GM12878 (cell line): ENCODE measurements around the gene RPL10A. TPM values are rescaled to one million over a fixed set of nuclear protein-coding genes. Genes with fewer than 3 reads are reported as not detected.

Experiments
- CBX5 ChIP-seq: sonication (generic); IDR thresholded peaks from 2 replicates; pipeline ENCODE4 v1.6.1; 2016; ENCODE audit warnings: low read depth, moderate library complexity, mild to moderate bottlenecking, inconsistent platforms
- CHD2 ChIP-seq: IDR thresholded peaks from 2 replicates; pipeline ENCODE4 v1.6.1; 2011; ENCODE audit warnings: low read depth, low read length, improper control_type of control experiment, borderline replicate concordance
- EGR1 ChIP-seq, 2 experiments: IDR thresholded peaks; 1 replicate in 1 of 2; 2 replicates in 1 of 2; pipeline ENCODE4 v1.6.1; 2011 to 2012; ENCODE audit warnings: low read depth in 2 of 2, low read length in 2 of 2, borderline replicate concordance in 1 of 2, mild to moderate bottlenecking in 1 of 2, moderate library complexity in 1 of 2
- ETV6 ChIP-seq, 2 experiments: fragments of 450-650 bp in 1 of 2; IDR thresholded peaks in 1 of 2; conservative IDR thresholded peaks in 1 of 2; 2 replicates each; pipeline ENCODE4 v1.6.1; 2014; ENCODE audit warnings: antibody characterized with exemption in 1 of 2, borderline replicate concordance in 1 of 2, low read depth in 1 of 2, mild to moderate bottlenecking in 1 of 2, moderate library complexity in 1 of 2
- GATAD2B ChIP-seq: fragments of 450-650 bp; conservative IDR thresholded peaks from 2 replicates; pipeline ENCODE4 v1.6.1; 2017; ENCODE audit warnings: low read depth, mild to moderate bottlenecking, moderate library complexity
- IKZF2 ChIP-seq, 2 experiments: fragments of 450-650 bp; IDR thresholded peaks; 2 replicates each; pipeline ENCODE4 v1.6.1; 2017; ENCODE audit warnings: mild to moderate bottlenecking in 2 of 2, moderate library complexity in 2 of 2
- MXI1 ChIP-seq: fragments of 150-350 bp; IDR thresholded peaks from 2 replicates; pipeline ENCODE4 v1.6.1; 2011; ENCODE audit warnings: low read depth, mild to moderate bottlenecking, inconsistent platforms, low read length, improper control_type of control experiment
- MYB ChIP-seq: fragments of 150-350 bp; IDR thresholded peaks from 2 replicates; pipeline ENCODE4 v1.6.1; 2014; ENCODE audit warnings: mild to moderate bottlenecking, low read depth, low read length, borderline replicate concordance
- MYC ChIP-seq: IDR thresholded peaks from 2 replicates; pipeline ENCODE4 v1.6.1; 2011; ENCODE audit warnings: mild to moderate bottlenecking, low read length, moderate library complexity, inconsistent platforms; ENCODE audit not compliant: insufficient read depth, insufficient replicate concordance, insufficient read length, severe bottlenecking
- PAX5 ChIP-seq: IDR thresholded peaks from 2 replicates; pipeline ENCODE4 v1.6.1; 2011; ENCODE audit warnings: low read depth, low read length, borderline replicate concordance
- PAX8 ChIP-seq: fragments of 450-650 bp; IDR thresholded peaks from 2 replicates; pipeline ENCODE4 v1.6.1; 2017; ENCODE audit warnings: mild to moderate bottlenecking, moderate library complexity
- RCOR1 ChIP-seq: conservative IDR thresholded peaks from 2 replicates; pipeline ENCODE4 v1.6.1; 2012; ENCODE audit warnings: low read depth, low read length, improper control_type of control experiment
- RUNX3 ChIP-seq: IDR thresholded peaks from 2 replicates; pipeline ENCODE4 v1.6.1; 2012; ENCODE audit warnings: low read length, inconsistent platforms
- STAT1 ChIP-seq: fragments of 450-650 bp; conservative IDR thresholded peaks from 2 replicates; pipeline ENCODE4 v1.6.1; 2014; ENCODE audit warnings: antibody characterized with exemption, mild to moderate bottlenecking
- TARDBP ChIP-seq: IDR thresholded peaks from 2 replicates; pipeline ENCODE4 v1.6.1; 2016; ENCODE audit warnings: borderline replicate concordance
- ZBED1 ChIP-seq: IDR thresholded peaks from 2 replicates; pipeline ENCODE4 v1.6.1; 2016; ENCODE audit warnings: borderline replicate concordance
- ZBTB40 ChIP-seq: fragments of 450-650 bp; IDR thresholded peaks from 2 replicates; pipeline ENCODE4 v1.6.1; 2016; ENCODE audit warnings: mild to moderate bottlenecking, moderate library complexity, borderline replicate concordance
- ZNF207 ChIP-seq: fragments of 450-650 bp; IDR thresholded peaks from 2 replicates; pipeline ENCODE4 v1.6.1; 2014; ENCODE audit warnings: antibody characterized with exemption, mild to moderate bottlenecking, borderline replicate concordance
- ZNF24 ChIP-seq: fragments of 450-650 bp; IDR thresholded peaks from 2 replicates; pipeline ENCODE4 v1.6.1; 2017; ENCODE audit warnings: antibody characterized with exemption, mild to moderate bottlenecking
- ZNF384 ChIP-seq: IDR thresholded peaks from 2 replicates; pipeline ENCODE4 v1.6.1; 2012; ENCODE audit warnings: low read depth, mild to moderate bottlenecking, low read length, improper control_type of control experiment, borderline replicate concordance
- ZSCAN29 ChIP-seq: fragments of 450-650 bp; IDR thresholded peaks from 2 replicates; pipeline ENCODE4 v1.6.1; 2017; ENCODE audit warnings: mild to moderate bottlenecking, moderate library complexity
- polyA plus RNA-seq, 11 experiments: library from polyadenylated mRNA; depleted of rRNA in 4 of 11; unstranded in 6 of 11; stranded (reverse) in 5 of 11; fragments of >200 nt; fragmentation: Nextera tagmentation in 4 of 11; fragmentation: Illumina TruSeq in 1 of 11; extraction: Ambion mirVana in 4 of 11; extraction: Trizol in 1 of 11; gene quantifications; 1 replicate in 1 of 11; 2 replicates in 10 of 11; pipeline versions ENCODE4 v1.2.1 to v1.2.3, GENCODE V29; 2011 to 2016; ENCODE audit warnings: inconsistent platforms in 2 of 11, missing spikeins in 2 of 11, low read depth in 1 of 11
- total RNA-seq, 4 experiments: library from RNA; depleted of rRNA in 3 of 4; stranded (reverse); fragments of >200 nt in 3 of 4; fragmentation: Illumina TruSeq in 1 of 4; extraction: Trizol in 1 of 4; gene quantifications; 2 replicates each; pipeline versions ENCODE4 v1.2.1 to v1.2.3, GENCODE V29; 2013 to 2021
- TF ChIP-seq, protein P1 (sequence below): fragments of 450-650 bp; IDR thresholded peaks from 2 replicates; pipeline ENCODE4 v1.6.1; 2014; ENCODE audit warnings: mild to moderate bottlenecking
- TF ChIP-seq, protein P2 (sequence below): fragments of 150-350 bp; IDR thresholded peaks from 2 replicates; pipeline ENCODE4 v1.6.1; 2014; ENCODE audit warnings: mild to moderate bottlenecking, low read depth, low read length

RPL10A gene
- total and polyA plus RNA-seq, 10 of the 15 experiments (the other 5 are each of a cell fraction or from before 2014, with no cell fraction given) = 833 to 4,029 (median 2,795) TPM

- TF ChIP-seq ZNF384 (no peak), ETV6 (conservative IDR thresholded peaks at IDR 0.05 in 1 of 2, IDR thresholded peaks at IDR 0.05 in 1 of 2; ENCODE audit: borderline replicate concordance in 1 of 2, low read depth in 1 of 2) (no peak), ZSCAN29 (no peak), MYB (no peak), RCOR1 (no peak), ZBTB40 (no peak), CHD2 (no peak), STAT1 (0 out of 2 replicates have a peak, but pooled peaks have one; percentile 69), RUNX3 (peak; percentile 43; the same call in 1 of the 2 replicates), MXI1 (no peak; the same call in none of the 2 replicates), IKZF2 (IDR thresholded peaks at IDR 0.05) (no peak), CBX5 (no peak), TARDBP (no peak), GATAD2B (peak; percentile 84), EGR1 (IDR thresholded peaks at IDR 0.05; ENCODE audit: borderline replicate concordance in 1 of 2, low read depth in 2 of 2, low read length in 2 of 2) (0 out of 3 replicates have a peak, but pooled peaks of 1 of the 2 experiments have one; percentile 35), PAX5 (no peak), ZNF24 (0 out of 2 replicates have a peak, but pooled peaks have one; percentile 8), ZNF207 (peak; percentile 73; the same call in 1 of the 2 replicates), ZBED1 (no peak), PAX8 (no peak), MYC (no peak)
- TF ChIP-seq, protein P1, sequence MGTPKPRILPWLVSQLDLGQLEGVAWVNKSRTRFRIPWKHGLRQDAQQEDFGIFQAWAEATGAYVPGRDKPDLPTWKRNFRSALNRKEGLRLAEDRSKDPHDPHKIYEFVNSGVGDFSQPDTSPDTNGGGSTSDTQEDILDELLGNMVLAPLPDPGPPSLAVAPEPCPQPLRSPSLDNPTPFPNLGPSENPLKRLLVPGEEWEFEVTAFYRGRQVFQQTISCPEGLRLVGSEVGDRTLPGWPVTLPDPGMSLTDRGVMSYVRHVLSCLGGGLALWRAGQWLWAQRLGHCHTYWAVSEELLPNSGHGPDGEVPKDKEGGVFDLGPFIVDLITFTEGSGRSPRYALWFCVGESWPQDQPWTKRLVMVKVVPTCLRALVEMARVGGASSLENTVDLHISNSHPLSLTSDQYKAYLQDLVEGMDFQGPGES = no peak
- TF ChIP-seq, protein P2, sequence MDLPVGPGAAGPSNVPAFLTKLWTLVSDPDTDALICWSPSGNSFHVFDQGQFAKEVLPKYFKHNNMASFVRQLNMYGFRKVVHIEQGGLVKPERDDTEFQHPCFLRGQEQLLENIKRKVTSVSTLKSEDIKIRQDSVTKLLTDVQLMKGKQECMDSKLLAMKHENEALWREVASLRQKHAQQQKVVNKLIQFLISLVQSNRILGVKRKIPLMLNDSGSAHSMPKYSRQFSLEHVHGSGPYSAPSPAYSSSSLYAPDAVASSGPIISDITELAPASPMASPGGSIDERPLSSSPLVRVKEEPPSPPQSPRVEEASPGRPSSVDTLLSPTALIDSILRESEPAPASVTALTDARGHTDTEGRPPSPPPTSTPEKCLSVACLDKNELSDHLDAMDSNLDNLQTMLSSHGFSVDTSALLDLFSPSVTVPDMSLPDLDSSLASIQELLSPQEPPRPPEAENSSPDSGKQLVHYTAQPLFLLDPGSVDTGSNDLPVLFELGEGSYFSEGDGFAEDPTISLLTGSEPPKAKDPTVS = no peak
These were observed 15.8 kb upstream of the RPL10A start, which contains the start of gene FANCE (continued) for GRCh38 chr6:35452183-35453090.
